Vagina (tissue), 2 donors: ENCODE measurements around the gene TBCE.
"Not testable (repeated sequence)": the region's sequence is repeated elsewhere in the genome, so short reads cannot be mapped to it uniquely, and the experiment has no call there.

ENCODE experiments used
- POLR2A ChIP-seq, 2 donors: fragments of 450-650 bp; IDR thresholded peaks; one replicate each; pipeline ENCODE4 v1.6.1; 2017; ENCODE audit warnings: antibody characterized with exemption in 2 of 2, mild to moderate bottlenecking in 2 of 2, moderate library complexity in 2 of 2
- POLR2AphosphoS5 ChIP-seq, 2 donors: sonication (generic); formaldehyde crosslinking; IDR thresholded peaks; one replicate each; pipeline ENCODE4 v1.9.0; 2017; ENCODE audit warnings: antibody characterized with exemption in 2 of 2, mild to moderate bottlenecking in 2 of 2, low read depth in 1 of 2; ENCODE audit not compliant: insufficient read depth in 1 of 2
- TF ChIP-seq, protein P1 (sequence below), 3 experiments: fragments of 450-650 bp in 2 of 3; fragments of 200-600 bp in 1 of 3; sonication (generic) in 1 of 3; IDR thresholded peaks; one replicate each; pipeline ENCODE4 v1.5.1; 2017 to 2019; ENCODE audit warnings: antibody characterized with exemption in 3 of 3, mild to moderate bottlenecking in 2 of 3, moderate library complexity in 2 of 3

GRCh38 chr1:235462832-235463231 lies 95.6 kb downstream of the TBCE start:
- TF ChIP-seq, protein P1, sequence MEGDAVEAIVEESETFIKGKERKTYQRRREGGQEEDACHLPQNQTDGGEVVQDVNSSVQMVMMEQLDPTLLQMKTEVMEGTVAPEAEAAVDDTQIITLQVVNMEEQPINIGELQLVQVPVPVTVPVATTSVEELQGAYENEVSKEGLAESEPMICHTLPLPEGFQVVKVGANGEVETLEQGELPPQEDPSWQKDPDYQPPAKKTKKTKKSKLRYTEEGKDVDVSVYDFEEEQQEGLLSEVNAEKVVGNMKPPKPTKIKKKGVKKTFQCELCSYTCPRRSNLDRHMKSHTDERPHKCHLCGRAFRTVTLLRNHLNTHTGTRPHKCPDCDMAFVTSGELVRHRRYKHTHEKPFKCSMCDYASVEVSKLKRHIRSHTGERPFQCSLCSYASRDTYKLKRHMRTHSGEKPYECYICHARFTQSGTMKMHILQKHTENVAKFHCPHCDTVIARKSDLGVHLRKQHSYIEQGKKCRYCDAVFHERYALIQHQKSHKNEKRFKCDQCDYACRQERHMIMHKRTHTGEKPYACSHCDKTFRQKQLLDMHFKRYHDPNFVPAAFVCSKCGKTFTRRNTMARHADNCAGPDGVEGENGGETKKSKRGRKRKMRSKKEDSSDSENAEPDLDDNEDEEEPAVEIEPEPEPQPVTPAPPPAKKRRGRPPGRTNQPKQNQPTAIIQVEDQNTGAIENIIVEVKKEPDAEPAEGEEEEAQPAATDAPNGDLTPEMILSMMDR (IDR thresholded peaks at IDR 0.05), result not testable (repeated sequence)
- not testable (repeated sequence) for TF ChIP-seq POLR2A (IDR thresholded peaks at IDR 0.05); POLR2AphosphoS5 (IDR thresholded peaks at IDR 0.05; ENCODE audit: insufficient read depth in 1 of 2, low read depth in 1 of 2)
